Measurements from ENCODE around the gene LY6G5B. TPM values are rescaled to one million over a fixed set of nuclear protein-coding genes. Genes with fewer than 3 reads are reported as not detected.

The LY6G5B gene
- total RNA-seq, 1 donor from 2014 or later, result 32.1 TPM

- no peak overlapping the region for H3K4me3 Mint-ChIP-seq (ENCODE audit: low read depth)
- peaks cover 95% of the 10 kb centered on the region for H3K36me3 Mint-ChIP-seq (ENCODE audit: low read depth)
- intact Hi-C loops (cut with micrococcal nuclease), result no loop called here
- no peaks in the 10 kb centered on the region for H3K9me3 Mint-ChIP-seq
- H3K4me1 Mint-ChIP-seq (ENCODE audit: low read depth), result peaks cover under 1% of the 10 kb centered on the region
- H3K27me3 Mint-ChIP-seq (ENCODE audit: low read depth), result no peaks in the 10 kb centered on the region
- no peak overlapping the region for H3K27ac Mint-ChIP-seq
- DNase-seq (ENCODE audit: low spot score), result no peak
Measured at GRCh38 chr6:31632279-31632946, 37.4 kb upstream of the LY6G5B start.

GRCh38 chr6:31633447-31633846, 36.3 kb upstream of the LY6G5B start:
- Mint-ChIP-seq H3K4me3 (ENCODE audit: low read depth) (no peak overlapping the region), H3K36me3 (ENCODE audit: low read depth) (peaks cover 91% of the 10 kb centered on the region), H3K27ac (no peak overlapping the region), H3K27me3 (ENCODE audit: low read depth) (no peaks in the 10 kb centered on the region), H3K9me3 (no peaks in the 10 kb centered on the region), H3K4me1 (ENCODE audit: low read depth) (no peaks in the 10 kb centered on the region)
- intact Hi-C loops (cut with micrococcal nuclease), result no loop called here
- DNase-seq (ENCODE audit: low spot score), result no peak

DNA sequence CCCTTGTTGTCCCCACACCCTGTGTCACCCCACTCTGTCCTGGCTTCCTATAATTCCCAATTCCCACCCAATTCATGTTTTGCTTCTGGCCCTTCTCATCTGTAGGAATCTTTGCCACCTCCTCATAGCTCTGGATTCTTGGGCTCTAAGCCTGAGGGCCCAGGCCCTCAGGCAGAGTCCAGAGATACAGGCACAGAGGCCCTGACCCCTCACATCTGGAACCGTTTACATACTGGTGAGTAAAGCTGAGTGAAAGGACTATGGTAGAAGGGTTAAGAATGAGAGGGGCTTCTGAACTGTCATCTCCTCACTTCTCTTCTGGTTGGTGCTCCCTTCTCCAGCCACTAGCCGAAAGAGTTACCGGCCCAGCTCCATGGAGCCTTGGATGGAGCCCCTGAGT, 35.6 kb upstream of the LY6G5B start:
- no peaks in the 10 kb centered on the region for H3K4me1 Mint-ChIP-seq (ENCODE audit: low read depth)
- no peak overlapping the region for H3K4me3 Mint-ChIP-seq (ENCODE audit: low read depth)
- no peak overlapping the region for H3K27ac Mint-ChIP-seq
- intact Hi-C loops (cut with micrococcal nuclease), result no loop called here
- no peak for DNase-seq (ENCODE audit: low spot score)
- no peaks in the 10 kb centered on the region for H3K27me3 Mint-ChIP-seq (ENCODE audit: low read depth)
- H3K36me3 Mint-ChIP-seq (ENCODE audit: low read depth), result peaks cover 90% of the 10 kb centered on the region
- H3K9me3 Mint-ChIP-seq, result no peaks in the 10 kb centered on the region

DNA sequence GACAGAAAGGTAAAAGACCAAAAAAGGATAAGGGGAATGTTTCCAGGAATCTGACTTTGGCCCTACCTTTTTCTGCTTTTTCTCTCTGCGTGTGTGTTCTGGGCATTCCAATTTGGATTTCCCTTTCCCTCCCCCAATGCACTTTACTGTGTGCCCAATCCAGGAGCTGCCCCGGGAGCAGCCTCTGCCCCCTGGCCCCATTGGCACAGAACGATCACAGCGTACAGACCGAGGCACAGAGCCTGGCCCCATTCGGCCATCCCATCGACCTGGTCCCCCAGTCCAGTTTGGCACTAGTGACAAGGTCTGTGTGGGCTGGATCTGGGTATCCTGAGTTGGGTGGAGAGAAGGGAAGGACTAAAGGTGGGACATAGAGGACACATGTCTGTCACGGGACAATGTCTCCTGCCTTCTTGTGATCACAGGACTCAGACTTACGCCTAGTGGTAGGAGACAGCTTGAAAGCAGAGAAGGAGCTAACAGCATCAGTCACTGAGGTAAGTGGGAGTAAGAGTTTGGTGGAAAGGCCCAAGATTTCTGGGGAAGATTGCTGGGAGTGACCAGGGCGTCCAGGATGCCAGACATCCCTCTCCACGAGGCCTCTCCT, 34.7 kb upstream of the LY6G5B start:
- H3K4me1 Mint-ChIP-seq (ENCODE audit: low read depth), result peaks cover 5% of the 10 kb centered on the region

DNA sequence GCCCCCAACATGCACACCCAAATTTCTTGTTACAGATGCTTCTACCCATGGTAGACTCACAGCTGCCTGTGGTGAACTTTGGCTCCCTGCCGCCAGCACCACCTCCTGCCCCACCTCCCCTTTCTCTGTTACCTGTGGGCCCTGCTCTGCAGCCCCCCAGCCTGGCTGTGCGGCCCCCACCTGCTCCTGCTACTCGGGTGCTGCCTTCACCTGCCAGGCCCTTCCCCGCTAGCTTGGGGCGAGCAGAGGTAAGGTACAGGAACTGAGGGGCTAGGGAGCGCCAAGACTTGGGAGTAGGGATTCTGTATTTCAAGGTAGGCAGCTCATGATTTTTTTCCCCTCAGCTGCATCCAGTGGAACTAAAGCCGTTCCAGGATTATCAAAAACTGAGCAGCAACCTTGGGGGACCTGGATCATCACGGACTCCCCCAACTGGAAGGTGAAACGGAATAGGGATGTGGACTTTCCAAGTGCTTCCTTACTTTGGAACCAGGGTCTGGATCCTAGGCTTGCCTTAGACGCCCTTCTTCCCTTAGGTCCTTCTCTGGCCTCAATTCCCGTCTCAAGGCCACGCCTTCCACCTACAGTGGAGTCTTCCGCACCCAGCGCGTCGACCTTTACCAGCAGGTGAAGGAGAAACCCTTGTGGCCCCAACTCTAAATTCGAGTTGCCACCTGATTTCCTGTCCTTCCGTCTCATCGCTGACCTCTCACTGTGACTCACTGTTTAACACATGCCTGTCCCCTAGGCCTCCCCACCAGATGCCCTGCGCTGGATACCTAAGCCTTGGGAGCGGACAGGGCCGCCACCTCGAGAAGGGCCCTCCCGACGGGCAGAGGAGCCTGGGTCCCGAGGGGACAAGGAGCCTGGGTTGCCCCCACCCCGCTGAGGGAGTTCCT, 32.8 kb upstream of the LY6G5B start:
- peaks cover 6% of the 10 kb centered on the region for H3K4me1 Mint-ChIP-seq (ENCODE audit: low read depth)
- no peak overlapping the region for H3K4me3 Mint-ChIP-seq (ENCODE audit: low read depth)
- no peaks in the 10 kb centered on the region for H3K9me3 Mint-ChIP-seq
- H3K27ac Mint-ChIP-seq, result no peak overlapping the region
- no peak for DNase-seq (ENCODE audit: low spot score)
- intact Hi-C loops (cut with micrococcal nuclease), result no loop called here
- H3K36me3 Mint-ChIP-seq (ENCODE audit: low read depth), result peaks cover 86% of the 10 kb centered on the region
- no peaks in the 10 kb centered on the region for H3K27me3 Mint-ChIP-seq (ENCODE audit: low read depth)

More for the DNA sequence above, 34.7 kb upstream of the LY6G5B start:
- Mint-ChIP-seq H3K36me3 (ENCODE audit: low read depth) (peaks cover 85% of the 10 kb centered on the region), H3K27me3 (ENCODE audit: low read depth) (no peaks in the 10 kb centered on the region), H3K4me3 (ENCODE audit: low read depth) (no peak overlapping the region), H3K27ac (peak overlapping the region; percentile 42), H3K9me3 (no peaks in the 10 kb centered on the region)
- intact Hi-C loops (cut with micrococcal nuclease), result no loop called here
- DNase-seq (ENCODE audit: low spot score), result no peak

- Mint-ChIP-seq H3K27ac (peak overlapping the region; percentile 39), H3K4me1 (ENCODE audit: low read depth) (peaks cover 6% of the 10 kb centered on the region), H3K27me3 (ENCODE audit: low read depth) (no peaks in the 10 kb centered on the region), H3K4me3 (ENCODE audit: low read depth) (no peak overlapping the region), H3K36me3 (ENCODE audit: low read depth) (peaks cover 79% of the 10 kb centered on the region), H3K9me3 (no peaks in the 10 kb centered on the region)
- intact Hi-C loops (cut with micrococcal nuclease), result no loop called here
- no peak for DNase-seq (ENCODE audit: low spot score)
Measured at GRCh38 chr6:31639043-31639442, 30.7 kb upstream of the LY6G5B start.

DNA sequence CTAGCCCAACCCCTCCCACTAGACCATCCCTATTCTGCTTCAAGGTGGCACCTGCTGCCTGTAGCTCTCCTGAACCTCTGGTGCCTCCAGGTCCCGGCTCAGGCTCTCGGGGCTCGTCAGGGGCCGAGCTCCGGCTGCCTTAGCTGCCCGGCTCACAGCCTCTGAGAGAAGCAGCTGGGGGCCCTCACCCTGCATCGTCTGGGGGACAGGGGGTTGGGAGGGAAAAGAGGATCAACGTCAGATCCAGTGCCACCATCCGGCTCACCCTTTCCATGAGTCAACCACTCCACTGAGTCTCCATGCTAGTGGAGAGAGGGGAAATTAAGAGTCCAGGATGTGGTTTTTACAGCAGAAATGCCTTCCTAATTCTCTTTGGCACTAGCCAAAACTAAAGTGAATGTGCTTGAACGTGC, 30.3 kb upstream of the LY6G5B start:
- intact Hi-C loops (cut with micrococcal nuclease), result no loop called here
- Mint-ChIP-seq H3K36me3 (ENCODE audit: low read depth) (peaks cover 75% of the 10 kb centered on the region), H3K4me1 (ENCODE audit: low read depth) (peaks cover 6% of the 10 kb centered on the region), H3K27ac (peak overlapping the region; percentile 60), H3K27me3 (ENCODE audit: low read depth) (no peaks in the 10 kb centered on the region), H3K4me3 (ENCODE audit: low read depth) (no peak overlapping the region), H3K9me3 (no peaks in the 10 kb centered on the region)
- DNase-seq (ENCODE audit: low spot score), result no peak

DNA sequence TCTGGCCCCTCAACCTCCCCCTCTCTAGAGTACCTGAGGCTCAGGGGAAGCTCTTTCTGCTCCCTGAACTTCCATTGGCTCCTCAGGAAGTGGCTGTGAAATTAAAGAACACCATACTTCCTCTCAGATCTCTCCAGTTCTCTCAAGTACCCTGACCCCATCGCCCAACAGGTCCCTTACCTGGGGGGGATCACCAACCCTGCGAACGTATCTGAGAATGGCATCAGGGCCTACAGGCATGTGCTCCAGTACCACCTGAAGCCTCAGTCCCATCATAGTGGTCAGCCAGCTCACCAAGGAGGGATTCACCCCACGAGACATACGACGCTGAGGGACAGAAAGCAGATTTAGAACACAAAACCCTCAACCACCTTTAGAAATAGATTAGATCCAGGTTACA, 29.2 kb upstream of the LY6G5B start:
- peaks cover 75% of the 10 kb centered on the region for H3K36me3 Mint-ChIP-seq (ENCODE audit: low read depth)

DNA sequence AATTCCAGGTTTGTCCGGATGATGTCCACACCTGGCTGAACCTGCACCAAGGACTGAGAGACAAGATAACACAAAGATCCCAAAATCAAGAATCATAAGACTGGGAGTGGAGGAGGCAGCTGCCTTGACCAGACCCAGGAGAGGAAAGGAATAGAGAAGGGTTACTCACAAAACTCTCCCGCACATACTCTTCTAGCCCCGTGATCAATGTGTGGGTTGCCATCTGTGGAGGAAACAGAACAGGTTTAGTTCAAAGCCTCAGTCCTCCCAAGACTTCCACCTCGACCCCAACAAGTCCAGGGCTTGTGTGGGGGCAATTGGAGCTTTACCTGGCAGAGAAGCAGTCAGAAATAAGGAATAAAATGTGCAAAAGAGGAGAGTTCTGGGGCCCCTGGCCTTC, 28.4 kb upstream of the LY6G5B start:
- Mint-ChIP-seq H3K27me3 (ENCODE audit: low read depth) (no peaks in the 10 kb centered on the region), H3K36me3 (ENCODE audit: low read depth) (peaks cover 75% of the 10 kb centered on the region), H3K9me3 (no peaks in the 10 kb centered on the region), H3K27ac (no peak overlapping the region), H3K4me3 (ENCODE audit: low read depth) (no peak overlapping the region), H3K4me1 (ENCODE audit: low read depth) (peaks cover 6% of the 10 kb centered on the region)
- intact Hi-C loops (cut with micrococcal nuclease), result no loop called here
- no peak for DNase-seq (ENCODE audit: low spot score)

More for the DNA sequence above, 29.2 kb upstream of the LY6G5B start:
- intact Hi-C loops (cut with micrococcal nuclease), result no loop called here
- no peaks in the 10 kb centered on the region for H3K9me3 Mint-ChIP-seq
- H3K4me3 Mint-ChIP-seq (ENCODE audit: low read depth), result no peak overlapping the region
- H3K27ac Mint-ChIP-seq, result peak overlapping the region; percentile 23
- no peak for DNase-seq (ENCODE audit: low spot score)
- H3K27me3 Mint-ChIP-seq (ENCODE audit: low read depth), result no peaks in the 10 kb centered on the region
- peaks cover 6% of the 10 kb centered on the region for H3K4me1 Mint-ChIP-seq (ENCODE audit: low read depth)

DNA sequence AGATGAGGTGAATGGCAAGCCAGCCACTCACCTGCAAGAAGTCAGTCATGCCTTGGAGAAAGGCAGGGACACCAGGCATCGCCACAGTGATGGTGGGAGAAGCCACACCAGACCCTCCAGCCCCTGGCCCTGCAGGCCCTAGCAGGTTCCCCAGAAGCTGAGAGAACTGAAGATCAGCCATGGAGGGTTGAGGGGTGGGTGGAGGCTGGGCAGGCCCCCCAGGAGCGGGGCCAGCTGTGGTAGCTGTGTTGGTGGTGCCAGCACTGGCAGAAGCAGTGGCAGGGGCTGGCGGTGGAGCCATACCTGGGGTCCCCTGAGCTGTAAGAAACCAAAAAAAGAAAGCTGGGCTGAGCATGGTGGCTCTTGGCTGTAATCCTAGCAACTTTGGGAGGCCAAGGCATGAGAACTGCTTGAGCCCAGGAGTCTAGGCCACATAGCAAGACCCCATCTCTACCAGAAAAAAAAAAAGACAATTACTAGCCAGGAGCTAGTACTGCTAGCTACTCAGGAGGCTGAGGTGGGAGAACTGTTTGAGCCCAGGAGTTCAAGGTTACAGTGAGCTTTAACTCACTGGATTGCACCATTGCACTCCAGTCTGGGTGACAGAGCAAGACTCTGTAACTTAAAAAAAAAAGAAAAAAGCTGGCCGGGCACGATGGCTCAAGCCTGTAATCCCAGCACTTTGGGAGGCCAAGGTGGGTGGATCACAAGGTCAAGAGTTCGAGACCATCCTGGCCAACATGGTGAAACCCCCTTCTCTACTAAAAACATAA, 26.8 kb upstream of the LY6G5B start:
- Mint-ChIP-seq H3K27ac (no peak overlapping the region), H3K9me3 (no peaks in the 10 kb centered on the region), H3K4me3 (ENCODE audit: low read depth) (no peak overlapping the region), H3K27me3 (ENCODE audit: low read depth) (no peaks in the 10 kb centered on the region), H3K36me3 (ENCODE audit: low read depth) (peaks cover 75% of the 10 kb centered on the region), H3K4me1 (ENCODE audit: low read depth) (peaks cover 6% of the 10 kb centered on the region)
- no peak for DNase-seq (ENCODE audit: low spot score)
- intact Hi-C loops (cut with micrococcal nuclease), result no loop called here

DNA sequence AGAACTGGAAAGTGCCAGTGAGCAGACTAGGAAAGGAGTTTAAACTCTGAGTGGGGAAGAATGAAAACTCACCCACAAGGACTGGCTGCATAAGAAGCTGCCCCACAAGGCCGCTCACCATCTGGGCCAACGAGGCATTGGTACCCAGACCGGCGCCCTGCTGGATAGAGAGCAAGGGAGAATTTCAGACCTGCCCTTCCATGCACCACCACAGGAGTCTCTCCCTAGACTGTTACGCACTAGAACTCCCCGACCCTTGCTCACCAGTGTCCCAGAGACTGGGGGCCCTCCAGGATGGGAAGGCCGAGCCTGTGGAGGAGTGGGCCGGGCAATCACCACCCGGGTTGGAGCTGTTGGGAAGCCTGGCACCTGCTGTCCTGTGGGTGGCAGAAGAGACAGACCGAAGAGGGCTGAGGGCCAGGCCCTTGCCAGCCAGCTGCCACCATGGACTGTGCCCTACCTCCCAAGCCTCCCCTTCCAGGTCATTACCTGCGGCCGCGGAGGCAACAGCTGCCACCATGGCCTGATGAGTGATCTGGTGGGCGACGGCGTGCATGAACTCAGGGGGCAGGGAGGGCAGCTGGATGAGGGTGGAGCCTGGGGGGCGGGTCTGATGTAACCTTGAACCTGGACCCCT, 25.8 kb upstream of the LY6G5B start:
- intact Hi-C loops (cut with micrococcal nuclease), result no loop called here
- Mint-ChIP-seq H3K9me3 (no peaks in the 10 kb centered on the region), H3K27ac (no peak overlapping the region), H3K4me3 (ENCODE audit: low read depth) (no peak overlapping the region), H3K36me3 (ENCODE audit: low read depth) (peaks cover 77% of the 10 kb centered on the region), H3K27me3 (ENCODE audit: low read depth) (no peaks in the 10 kb centered on the region), H3K4me1 (ENCODE audit: low read depth) (peaks cover 8% of the 10 kb centered on the region)
- no peak for DNase-seq (ENCODE audit: low spot score)

- H3K9me3 Mint-ChIP-seq, result no peaks in the 10 kb centered on the region
- peaks cover 9% of the 10 kb centered on the region for H3K4me1 Mint-ChIP-seq (ENCODE audit: low read depth)
- no peaks in the 10 kb centered on the region for H3K27me3 Mint-ChIP-seq (ENCODE audit: low read depth)
- intact Hi-C loops (cut with micrococcal nuclease), result no loop called here
- H3K27ac Mint-ChIP-seq, result peak overlapping the region; percentile 31
- no peak overlapping the region for H3K4me3 Mint-ChIP-seq (ENCODE audit: low read depth)
- H3K36me3 Mint-ChIP-seq (ENCODE audit: low read depth), result peaks cover 84% of the 10 kb centered on the region
- no peak for DNase-seq (ENCODE audit: low spot score)
Measured at GRCh38 chr6:31645325-31645724, 24.5 kb upstream of the LY6G5B start.
